Measurements from ENCODE around the gene RGS17.

GRCh38 chr6:153160221-153160620 is 29.1 kb upstream of the RGS17 start:
- TF ChIP-seq ARNT (IDR thresholded peaks at IDR 0.05) (no peak), FOXM1 (IDR thresholded peaks at IDR 0.05; ENCODE audit: borderline replicate concordance) (no peak), FOXK2 (IDR thresholded peaks at IDR 0.05) (no peak), HDGF (IDR thresholded peaks at IDR 0.05; ENCODE audit: borderline replicate concordance) (no peak)

Measured in HEK293T (cell line).